Fibroblast of gingiva (primary cell): ENCODE results near the gene NUP54.

Source experiments
- DNase-seq: peaks from one replicate; pipeline ENCODE4 v3.0.0-alpha.2; 2011; ENCODE audit warnings: low read depth

Gene NUP54, protein sequence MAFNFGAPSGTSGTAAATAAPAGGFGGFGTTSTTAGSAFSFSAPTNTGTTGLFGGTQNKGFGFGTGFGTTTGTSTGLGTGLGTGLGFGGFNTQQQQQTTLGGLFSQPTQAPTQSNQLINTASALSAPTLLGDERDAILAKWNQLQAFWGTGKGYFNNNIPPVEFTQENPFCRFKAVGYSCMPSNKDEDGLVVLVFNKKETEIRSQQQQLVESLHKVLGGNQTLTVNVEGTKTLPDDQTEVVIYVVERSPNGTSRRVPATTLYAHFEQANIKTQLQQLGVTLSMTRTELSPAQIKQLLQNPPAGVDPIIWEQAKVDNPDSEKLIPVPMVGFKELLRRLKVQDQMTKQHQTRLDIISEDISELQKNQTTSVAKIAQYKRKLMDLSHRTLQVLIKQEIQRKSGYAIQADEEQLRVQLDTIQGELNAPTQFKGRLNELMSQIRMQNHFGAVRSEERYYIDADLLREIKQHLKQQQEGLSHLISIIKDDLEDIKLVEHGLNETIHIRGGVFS

DNA sequence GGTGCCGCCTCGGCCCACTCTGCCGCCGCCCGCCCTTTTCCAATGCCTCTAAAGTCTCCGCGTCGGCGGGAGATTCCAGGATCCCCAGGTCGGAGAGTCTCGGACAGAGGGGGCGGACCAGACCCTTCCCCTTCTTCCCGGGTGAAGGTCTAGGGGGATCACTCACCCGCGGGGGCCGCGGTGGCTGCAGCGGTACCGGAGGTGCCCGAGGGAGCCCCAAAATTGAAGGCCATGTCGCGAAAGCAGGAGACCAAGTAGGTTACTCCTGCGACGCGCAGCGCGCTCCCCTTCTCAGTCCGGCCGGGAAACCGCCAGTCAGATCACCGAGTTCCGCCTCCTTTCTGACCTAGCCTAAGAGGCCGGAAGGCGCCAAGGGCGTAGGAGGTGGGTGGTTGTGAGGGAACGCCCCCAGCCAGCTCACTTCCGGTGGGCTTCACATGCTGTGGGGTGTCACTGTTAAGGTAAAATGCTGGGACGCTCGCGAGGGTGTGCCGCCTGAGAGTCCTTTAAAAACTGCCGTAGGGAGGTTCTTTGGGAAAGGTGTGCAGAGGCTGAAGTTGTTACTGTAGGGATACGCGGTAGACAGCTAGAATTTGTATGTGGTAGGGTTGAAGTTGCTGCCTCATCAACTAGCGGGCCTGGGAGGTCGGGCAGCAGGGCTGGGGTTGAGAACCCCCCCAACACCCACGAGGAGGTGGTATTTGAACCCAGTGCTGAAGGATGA, at the start of gene NUP54:
Gene NUP54 (minus strand): TSS at position 256 of the 724 bp plus-strand sequence. CDS start 23 bp downstream, at position 233.
- peak; percentile 93 for DNase-seq

DNA sequence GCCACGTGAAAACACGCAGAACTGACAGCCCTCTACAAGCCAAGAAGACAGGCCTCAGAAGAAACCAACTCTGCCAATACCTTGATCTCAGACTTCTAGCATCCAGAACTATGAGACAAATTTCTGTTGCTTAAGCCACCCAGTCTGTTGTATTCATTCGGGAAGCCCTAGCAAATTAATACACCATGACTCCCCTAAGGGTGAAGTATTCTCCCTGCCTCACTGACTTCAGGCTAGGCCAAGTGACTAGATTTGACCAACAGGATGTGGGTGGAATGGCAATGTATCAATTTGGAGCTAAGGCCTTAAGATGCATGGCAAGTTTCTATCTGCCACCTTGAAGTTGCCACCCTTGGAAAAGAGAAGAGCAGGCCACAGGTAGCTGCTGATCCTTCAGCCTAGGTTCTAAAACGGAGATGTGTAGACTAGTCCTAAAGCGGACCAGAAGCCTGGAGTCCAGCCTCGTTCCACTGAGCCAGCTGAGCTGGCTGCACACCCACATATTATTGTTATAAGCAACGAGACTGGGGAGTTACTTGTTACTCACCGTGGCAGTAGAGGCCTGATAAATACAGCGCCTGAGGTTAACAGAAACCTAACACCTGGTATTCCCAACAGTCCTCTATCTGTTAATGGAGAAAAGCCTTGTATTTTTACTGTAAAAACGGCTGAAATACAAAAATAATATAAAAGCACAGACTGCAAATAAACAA, 49.0 kb upstream of the NUP54 start:
- DNase-seq = peak; percentile 52

DNA sequence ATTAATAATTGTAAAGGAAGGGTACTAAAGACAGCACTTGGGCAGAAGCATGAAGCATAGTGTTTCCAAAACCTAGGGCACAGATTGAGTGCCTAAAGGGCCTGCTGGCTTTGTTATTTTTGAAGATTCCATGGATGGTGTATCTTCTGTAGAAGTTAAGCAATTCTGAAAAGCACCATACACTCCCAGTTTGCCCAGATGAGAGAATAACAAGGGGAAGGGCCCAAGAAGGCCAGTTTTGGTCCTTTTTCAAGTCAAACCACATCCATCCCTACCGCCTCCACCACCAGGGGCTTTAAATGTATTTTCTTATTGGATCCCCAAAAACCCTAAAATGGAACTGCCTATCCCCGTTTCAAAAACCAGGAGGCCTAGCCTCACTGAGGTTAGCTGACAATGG, 48.2 kb upstream of the NUP54 start:
- no peak for DNase-seq

DNA sequence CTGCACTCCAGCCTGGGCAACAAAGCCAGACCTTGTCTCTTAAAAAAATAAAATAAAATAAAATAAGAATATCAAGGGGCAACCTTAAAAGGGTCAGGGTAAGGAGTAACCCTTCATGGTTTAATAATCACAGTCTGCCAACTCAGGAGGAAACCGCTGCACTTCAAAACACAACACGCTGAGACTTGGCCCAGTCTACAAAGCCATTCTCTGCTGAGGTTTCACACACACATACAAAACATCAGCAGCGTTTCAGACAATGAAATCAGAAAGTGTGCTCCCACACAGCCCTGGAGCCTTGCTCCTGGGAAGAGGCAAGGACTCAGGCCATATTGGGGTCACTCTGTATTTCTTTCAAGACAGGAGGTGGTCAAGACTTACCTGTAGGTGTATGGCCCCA, 47.1 kb upstream of the NUP54 start:
- DNase-seq = no peak

DNA sequence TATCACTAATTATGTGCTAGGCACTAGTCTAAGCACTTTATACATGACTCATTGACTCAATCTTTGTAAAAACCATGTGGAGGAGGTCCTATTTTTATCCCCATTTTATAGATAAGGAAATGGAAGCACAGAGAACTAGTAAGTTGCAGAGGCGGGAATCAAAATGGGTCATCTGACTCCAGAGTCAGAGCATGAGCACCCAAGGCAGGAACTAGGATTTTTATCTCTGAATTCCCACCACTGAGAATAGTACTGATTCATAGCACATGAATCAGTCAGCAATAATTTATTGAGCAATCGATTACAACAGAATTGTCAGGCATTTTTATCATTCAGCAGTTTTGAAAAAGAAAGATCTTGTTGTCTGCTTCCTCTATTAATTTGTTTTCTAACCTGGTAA, 46.1 kb upstream of the NUP54 start:
- peak; percentile 86 for DNase-seq

DNA sequence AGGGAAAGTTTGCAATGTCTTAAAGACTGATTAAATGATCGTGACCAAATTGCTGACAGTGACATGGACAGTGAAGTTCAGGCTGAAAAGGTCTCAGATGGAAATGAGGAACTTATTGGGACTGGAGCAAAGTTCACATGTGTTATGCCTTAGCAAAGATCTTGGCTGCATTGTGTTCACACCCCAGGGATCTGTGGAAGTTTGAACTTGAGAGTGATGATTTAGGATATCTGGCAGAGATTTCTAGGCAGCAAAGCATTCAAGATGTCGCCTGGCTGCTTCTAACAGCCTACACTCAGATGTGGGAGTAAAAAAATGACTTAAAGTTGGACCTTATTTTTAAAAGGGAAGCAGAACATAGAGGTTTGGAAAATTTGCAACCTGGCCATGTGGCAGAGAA, 44.0 kb upstream of the NUP54 start:
- DNase-seq = peak; percentile 26

DNA sequence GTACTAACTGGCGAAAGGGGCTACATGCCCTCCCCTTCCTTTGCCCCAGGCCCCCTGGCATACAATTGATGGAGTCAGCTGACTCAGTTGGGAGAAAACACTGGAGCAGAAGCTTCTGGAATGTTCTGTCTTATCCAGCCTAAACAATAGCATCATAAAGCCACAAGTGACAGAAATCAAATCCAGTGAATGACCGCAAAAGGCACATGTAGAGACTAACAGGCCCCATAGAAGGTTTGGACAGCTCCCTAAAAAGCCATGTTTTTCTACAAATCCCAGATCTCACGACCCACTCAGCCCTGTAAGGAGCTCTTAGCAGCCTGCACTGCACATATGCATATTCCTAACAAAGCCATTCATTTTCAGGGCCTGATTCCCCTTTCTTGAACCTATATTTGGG, 40.4 kb upstream of the NUP54 start:
- DNase-seq = no peak

DNA sequence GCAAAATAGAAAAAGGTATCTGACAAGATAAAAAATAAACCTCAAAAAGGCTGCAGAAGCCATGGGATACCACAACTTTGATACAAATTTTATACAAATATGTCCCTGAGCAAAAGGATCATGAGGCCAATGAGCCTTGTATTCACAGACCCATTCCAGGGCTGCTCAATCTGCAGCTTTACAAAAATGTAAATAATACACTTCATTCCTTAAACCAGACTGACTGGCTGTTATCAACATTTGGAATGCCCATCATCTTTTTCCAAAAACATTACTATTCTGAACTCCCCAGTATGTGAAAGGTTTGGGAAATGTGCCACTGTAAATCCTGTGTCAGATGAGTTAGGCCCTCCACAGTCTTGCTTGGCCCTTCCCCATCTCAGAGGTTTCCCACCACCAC, 40.0 kb upstream of the NUP54 start:
- DNase-seq = no peak

DNA sequence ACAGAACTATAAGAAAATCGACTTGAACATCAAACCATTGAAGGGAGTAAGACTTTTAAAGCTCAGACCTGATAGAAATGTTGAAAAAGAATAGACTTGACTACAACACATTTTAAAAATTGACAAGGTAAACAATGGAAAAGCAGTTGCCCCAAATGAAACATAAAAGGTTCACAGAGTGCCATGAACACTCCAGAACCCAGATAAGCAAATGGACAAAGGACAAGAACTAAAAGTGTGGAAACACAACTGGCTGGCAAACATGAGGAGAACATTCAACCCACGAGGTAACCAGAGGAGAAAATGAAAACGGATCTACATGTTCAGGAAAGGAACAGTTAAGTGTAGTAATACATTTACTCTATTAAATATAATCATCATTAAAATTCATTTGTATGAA, 39.0 kb upstream of the NUP54 start:
- no peak for DNase-seq

DNA sequence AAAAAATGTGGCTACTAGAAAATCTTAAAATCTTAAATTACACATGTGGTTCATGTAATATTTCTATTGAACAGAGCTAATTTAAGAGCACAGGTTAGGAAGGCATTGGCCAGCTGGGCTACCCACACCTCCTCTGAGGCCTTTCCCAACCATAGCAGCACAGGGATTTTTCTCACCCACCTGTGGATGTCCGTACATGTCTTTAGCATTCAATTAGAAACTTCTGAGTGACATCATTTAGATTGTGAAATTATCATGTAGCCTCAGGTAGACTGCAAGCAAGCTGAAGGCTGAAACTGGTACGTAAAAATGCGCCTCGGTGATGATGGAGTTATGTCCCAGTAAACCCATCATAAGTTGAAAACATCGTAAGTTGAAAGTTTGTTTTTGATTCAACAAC, 34.3 kb upstream of the NUP54 start:
- no peak for DNase-seq

DNA sequence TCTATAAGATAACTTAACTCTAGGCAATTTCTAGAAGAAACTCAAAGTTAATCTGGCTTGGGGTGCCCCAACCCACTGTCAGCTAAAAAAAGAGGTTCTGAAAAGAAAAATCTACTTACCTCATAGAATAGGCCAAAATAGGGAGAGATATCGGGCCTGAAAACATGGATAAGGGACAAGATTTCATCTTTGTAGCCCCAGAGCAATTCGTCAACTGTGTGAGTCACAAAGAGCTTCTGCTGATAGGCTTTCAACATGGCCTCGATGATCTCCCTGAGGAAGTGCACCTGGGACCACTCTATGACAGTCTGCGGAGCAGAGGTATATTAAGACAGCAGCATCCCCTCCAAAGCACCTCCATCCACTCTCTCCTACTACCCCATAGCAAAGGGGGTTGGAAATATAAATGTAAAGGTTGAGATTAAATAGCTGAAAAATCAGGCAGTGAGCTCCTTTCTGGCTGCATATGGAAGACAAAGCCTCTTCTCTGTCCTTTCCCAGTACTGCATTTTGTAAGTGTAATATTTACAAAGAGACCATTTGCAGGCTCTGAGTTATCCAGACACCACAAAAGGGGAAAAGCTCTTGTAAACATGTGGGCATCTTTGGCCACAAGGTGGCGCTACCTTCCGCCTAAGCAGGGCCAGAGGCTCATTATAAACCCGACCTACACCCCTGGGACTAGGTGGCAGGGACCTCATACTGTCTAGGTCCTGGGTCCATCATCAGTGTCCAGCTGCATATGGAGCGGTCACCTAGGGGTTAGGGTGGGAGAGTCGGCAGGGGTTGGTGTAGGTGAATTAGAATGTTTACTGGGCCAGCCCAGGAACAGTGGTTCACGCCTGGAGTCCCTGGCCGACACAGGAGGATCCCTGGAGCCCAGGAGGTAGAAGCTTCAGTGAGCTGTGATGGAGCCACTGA, 31.5 kb upstream of the NUP54 start:
- DNase-seq = peak; percentile 67

DNA sequence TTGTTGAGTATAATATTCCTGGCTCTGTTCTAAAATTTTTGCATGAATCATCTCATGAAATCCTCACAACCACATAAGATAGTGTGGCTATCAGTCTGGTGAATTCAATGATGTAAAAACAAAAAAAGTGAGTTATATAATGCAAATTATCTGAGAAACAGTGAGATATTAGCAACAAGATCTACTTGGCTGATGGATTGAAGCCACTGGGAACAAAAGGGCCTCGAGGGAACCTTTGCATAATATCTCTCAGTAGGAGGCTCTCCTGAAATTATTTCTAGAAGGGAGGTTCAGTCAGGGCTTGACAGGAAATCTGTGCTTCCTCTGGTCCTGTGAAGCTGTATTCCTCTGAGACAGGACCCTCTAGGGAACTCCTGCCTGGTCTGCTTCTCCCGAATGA, 30.1 kb upstream of the NUP54 start:
- DNase-seq = no peak

DNA sequence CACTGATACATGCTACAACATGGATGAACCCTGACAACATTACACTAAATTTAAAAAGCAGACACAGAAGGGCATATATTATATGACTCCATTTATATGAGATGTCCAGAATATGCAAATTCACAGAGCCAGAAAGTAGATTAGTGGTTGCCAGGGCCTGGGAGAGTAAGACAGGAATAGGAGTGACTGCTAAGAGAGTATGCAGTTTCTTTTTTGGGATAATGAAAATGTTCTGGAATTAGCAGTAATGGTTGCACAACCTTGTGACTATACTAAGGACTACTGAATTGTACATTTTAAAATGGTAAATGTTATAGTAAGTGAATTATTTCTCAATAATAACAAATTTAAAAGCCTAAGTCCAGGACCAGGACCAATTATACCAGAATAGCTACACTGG, 29.5 kb upstream of the NUP54 start:
- no peak for DNase-seq

DNA sequence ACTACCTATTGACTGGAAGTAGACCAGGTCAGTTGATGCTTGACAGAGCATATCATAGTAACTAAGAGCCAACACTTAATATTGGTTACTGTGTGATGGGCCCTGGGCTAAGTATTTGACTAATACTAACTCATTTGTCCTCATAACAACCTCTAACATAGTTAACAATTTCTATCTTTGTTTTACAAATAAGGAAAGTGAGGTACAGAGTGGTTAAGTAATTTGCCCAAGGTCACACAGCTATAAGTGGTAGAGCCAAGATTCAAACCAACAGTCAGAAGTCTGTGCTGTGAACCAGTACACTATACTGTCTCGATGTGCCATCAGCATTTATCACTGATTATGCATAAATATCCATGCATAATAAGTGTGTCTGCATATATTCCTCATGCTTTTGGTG, 27.1 kb upstream of the NUP54 start:
- no peak for DNase-seq

DNA sequence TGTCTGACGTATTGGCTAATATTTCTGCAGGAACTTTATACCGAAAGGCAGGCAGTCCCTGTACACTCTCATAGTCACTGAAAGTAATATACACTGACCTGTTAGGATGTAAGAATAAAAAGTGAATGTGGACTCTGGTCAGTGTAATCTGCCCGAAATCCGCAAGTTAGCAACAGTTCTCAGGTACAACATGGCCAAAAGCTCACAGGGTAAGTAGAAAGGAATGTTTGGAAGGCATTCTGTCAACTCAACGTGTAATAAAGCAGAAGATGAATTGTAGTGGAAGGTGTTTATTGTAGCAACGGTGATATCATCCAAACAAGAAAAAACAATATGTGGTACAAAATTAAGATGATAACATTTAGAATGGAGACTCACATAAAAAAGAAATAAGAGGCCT, 26.0 kb upstream of the NUP54 start:
- no peak for DNase-seq

DNA sequence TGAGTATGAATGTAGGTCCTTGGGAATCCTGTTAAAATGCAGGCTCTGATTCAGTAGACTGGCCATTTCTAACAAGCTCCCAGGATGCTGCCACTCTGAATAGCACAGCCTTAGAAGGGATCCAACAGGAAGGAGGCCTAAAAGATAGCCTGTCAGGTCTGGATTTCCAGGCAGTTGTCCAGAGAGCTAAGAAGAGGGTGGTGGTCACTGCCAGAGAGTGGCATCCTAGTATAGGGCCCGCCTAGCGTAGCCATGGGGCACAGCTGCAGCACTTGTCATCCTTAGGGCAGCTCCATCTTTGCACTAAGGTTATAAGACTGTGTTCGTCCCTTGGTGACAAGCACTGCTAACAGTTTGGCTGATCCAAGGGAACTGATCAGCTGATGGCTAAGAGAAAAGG, 20.5 kb upstream of the NUP54 start:
- DNase-seq = no peak

DNA sequence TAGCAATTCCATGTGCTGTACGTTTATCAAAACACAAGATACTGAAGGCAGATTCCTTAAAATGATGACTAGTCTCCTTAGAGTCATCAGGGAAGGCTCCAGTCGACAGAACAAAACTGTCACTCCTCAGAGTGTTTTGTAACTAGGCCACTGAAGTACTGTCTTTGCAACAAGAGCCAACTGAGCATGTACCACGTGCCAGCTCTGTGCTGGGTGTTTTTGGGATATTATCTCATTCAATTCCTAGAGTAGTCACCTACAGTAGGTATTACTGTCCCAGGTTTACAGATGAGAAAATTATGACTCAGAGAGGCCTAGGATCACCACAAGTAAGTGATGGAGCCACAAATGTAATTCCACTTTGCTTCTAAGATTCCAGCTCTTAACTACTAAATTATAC, 18.3 kb upstream of the NUP54 start:
- DNase-seq = no peak

DNA sequence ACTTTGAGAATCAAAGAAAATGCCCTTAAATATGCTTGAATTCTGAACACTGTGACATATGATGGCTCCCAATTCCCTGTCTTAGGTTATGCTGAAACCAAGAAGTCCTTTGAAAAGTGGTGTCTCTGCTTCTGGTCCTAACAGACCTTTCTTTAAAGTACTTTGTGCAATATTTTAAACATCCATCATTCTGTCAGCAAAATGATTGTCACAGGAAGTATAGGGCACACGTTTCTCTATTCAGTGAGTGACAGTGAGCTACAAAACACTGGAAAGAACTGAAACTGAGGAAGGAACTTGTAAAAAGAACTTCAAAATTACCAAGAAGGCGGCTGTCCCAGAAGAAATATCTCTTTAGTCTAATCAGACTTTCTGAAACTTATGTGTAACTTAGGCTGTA, 12.2 kb upstream of the NUP54 start:
- no peak for DNase-seq

DNA sequence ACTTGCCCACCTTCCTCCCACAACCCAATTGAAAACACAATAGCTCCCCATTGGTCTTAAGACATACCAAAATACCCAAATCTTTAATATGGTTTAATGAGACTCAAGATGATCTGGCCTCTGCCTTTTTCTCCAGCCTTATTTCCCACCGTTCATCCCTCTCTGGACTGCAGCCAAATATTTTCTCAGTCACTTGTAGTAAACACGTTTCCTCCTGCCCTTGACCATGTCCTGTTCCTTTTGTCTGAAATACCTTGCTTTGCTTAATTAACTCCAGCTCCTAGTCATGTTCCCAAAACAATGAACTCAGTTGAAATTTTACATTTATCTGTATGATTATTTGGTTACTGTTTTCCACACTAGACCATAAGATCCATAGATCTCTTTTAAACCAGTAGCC, 8.4 kb upstream of the NUP54 start:
- DNase-seq = no peak

DNA sequence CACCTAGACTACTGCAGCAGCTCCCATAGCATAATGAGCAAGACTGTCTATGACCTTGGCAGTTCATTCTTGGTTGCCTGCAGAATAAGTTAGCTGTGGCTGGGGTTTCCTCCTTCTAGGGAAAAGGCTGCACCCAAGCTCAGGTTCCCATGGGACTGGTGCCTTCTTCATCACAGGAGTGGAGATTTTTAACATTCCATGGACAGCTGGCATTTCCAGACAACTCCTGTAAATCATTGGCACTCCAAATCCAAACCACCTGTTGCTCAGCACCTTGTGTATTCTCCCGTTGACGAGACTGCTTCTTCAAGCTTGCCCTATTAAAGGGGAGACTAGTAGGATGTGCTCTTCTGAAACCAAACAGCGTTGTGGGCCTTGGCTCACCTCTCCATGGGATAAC, 7.8 kb upstream of the NUP54 start:
- DNase-seq = no peak

DNA sequence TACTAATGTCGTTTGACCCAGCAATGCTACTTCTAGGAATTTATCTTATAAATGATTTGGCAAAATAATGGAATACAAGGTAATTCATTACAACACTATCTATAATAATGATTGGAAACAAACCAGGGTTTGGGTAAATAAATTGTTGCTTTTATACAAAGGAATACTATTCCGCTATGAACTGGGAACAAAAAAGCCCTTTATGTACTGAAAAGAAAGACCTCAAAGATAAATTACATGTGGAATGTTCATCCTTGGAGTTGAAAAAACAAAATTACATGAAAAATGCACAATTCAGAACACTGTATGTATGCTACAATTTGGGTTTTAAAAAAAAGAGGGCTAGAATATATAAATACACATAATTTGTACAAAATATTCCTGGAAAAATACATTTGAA, 5.2 kb upstream of the NUP54 start:
- DNase-seq = no peak
